NK-92 treated with Interleukin-12 subunit alpha and Interleukin-12 subunit beta, amount 100 ng/mL, for 24 hours (cell line): Measurements from ENCODE around the gene TNFRSF14.

Experiments used
- DNase-seq: peaks from one replicate; lab custom pipeline; 2025; lab: John Stamatoyannopoulos, UW

Gene TNFRSF14

GRCh38 chr1:2556277-2556677 lies at the start of gene TNFRSF14:
TNFRSF14 (plus strand) TSS chr1:2556371; CDS start chr1:2556665, 294 bp downstream.
- DNase-seq = peak; percentile 57

- no peak for DNase-seq
These were observed 49.1 kb upstream of the TNFRSF14 start for GRCh38 chr1:2506901-2507565.

- DNase-seq = no peak
These were observed 48.4 kb upstream of the TNFRSF14 start for GRCh38 chr1:2507744-2508155.

GRCh38 chr1:2508180-2508579 lies 48.0 kb upstream of the TNFRSF14 start:
- DNase-seq = no peak

- DNase-seq = no peak
These were observed 47.4 kb upstream of the TNFRSF14 start for GRCh38 chr1:2508751-2509150.

- no peak for DNase-seq
These were observed 46.6 kb upstream of the TNFRSF14 start for GRCh38 chr1:2509589-2509988.

GRCh38 chr1:2510366-2511155 lies 45.6 kb upstream of the TNFRSF14 start:
- DNase-seq = no peak

- no peak for DNase-seq
These were observed 43.2 kb upstream of the TNFRSF14 start for GRCh38 chr1:2512862-2513421.

GRCh38 chr1:2513939-2514652 lies 42.1 kb upstream of the TNFRSF14 start:
- no peak for DNase-seq

- no peak for DNase-seq
These were observed 41.1 kb upstream of the TNFRSF14 start for GRCh38 chr1:2514863-2515762.

GRCh38 chr1:2515763-2516080 lies 40.4 kb upstream of the TNFRSF14 start:
- DNase-seq = no peak

- no peak for DNase-seq
These were observed 40.0 kb upstream of the TNFRSF14 start for GRCh38 chr1:2516124-2516523.

GRCh38 chr1:2516946-2517345 lies 39.2 kb upstream of the TNFRSF14 start:
- no peak for DNase-seq

- no peak for DNase-seq
These were observed 38.2 kb upstream of the TNFRSF14 start for GRCh38 chr1:2517966-2518365.

- no peak for DNase-seq
These were observed 37.6 kb upstream of the TNFRSF14 start for GRCh38 chr1:2518528-2518927.

GRCh38 chr1:2519029-2519685 lies 37.0 kb upstream of the TNFRSF14 start:
- DNase-seq = no peak

- DNase-seq = no peak
These were observed 36.4 kb upstream of the TNFRSF14 start for GRCh38 chr1:2519729-2520128.

GRCh38 chr1:2520206-2520605 lies 36.0 kb upstream of the TNFRSF14 start:
- no peak for DNase-seq

GRCh38 chr1:2520806-2521205 lies 35.4 kb upstream of the TNFRSF14 start:
- DNase-seq = no peak

GRCh38 chr1:2522230-2522629 lies 33.9 kb upstream of the TNFRSF14 start:
- no peak for DNase-seq
